Fibroblast of lung (primary cell): ENCODE results near the gene WWTR1. TPM values are rescaled to one million over a fixed set of nuclear protein-coding genes. Genes with fewer than 3 reads are reported as not detected.

ENCODE experiments used
- DNase-seq, 2 donors: peaks; one replicate each; pipeline versions ENCODE4 v3.0.0 to v3.0.0-alpha.2; 2010; ENCODE audit warnings: low read depth in 2 of 2
- H2AFZ ChIP-seq: 2 replicates; pipeline ENCODE4 v1.5.1; 2012; ENCODE audit warnings: low read length, control low read depth, inconsistent platforms
- H3K27ac ChIP-seq: 2 replicates; pipeline ENCODE4 v1.5.1; 2011; ENCODE audit warnings: low read length, control low read depth; ENCODE audit not compliant: insufficient read depth
- H3K27me3 ChIP-seq: 2 replicates; pipeline ENCODE4 v1.5.1; 2011; ENCODE audit warnings: mild to moderate bottlenecking, low read length; ENCODE audit not compliant: control insufficient read depth, insufficient read depth
- H3K36me3 ChIP-seq: 2 replicates; pipeline ENCODE4 v1.5.1; 2011; ENCODE audit warnings: low read length; ENCODE audit not compliant: control insufficient read depth, insufficient read depth
- H3K4me1 ChIP-seq: 2 replicates; pipeline ENCODE4 v1.5.1; 2011; ENCODE audit warnings: low read length; ENCODE audit not compliant: control insufficient read depth, insufficient read depth; ENCODE audit errors: extremely low read depth
- H3K4me2 ChIP-seq: 2 replicates; pipeline ENCODE4 v1.5.1; 2011; ENCODE audit warnings: low read length, control low read depth; ENCODE audit not compliant: insufficient read depth; ENCODE audit errors: extremely low read depth
- H3K4me3 ChIP-seq, 4 experiments: fragments of 200-600 bp in 1 of 4; sonication (generic) in 1 of 4; replicated peaks in 1 of 4; 2 replicates each; pipeline ENCODE4 v1.5.1; 2011 to 2016; ENCODE audit warnings: low read length in 4 of 4, low read depth in 3 of 4, mild to moderate bottlenecking in 3 of 4, control low read depth in 2 of 4, inconsistent platforms in 1 of 4, mixed read lengths in 1 of 4; ENCODE audit not compliant: insufficient read depth in 1 of 4; ENCODE audit errors: control extremely low read depth in 1 of 4
- H3K79me2 ChIP-seq: 2 replicates; pipeline ENCODE4 v1.5.1; 2012; ENCODE audit warnings: mild to moderate bottlenecking, low read length, inconsistent platforms; ENCODE audit not compliant: control insufficient read depth, insufficient read depth
- H3K9ac ChIP-seq: 2 replicates; pipeline ENCODE4 v1.5.1; 2011; ENCODE audit warnings: mild to moderate bottlenecking, low read length, control low read depth; ENCODE audit not compliant: insufficient read depth
- H3K9me3 ChIP-seq: 2 replicates; pipeline ENCODE4 v1.5.1; 2012; ENCODE audit warnings: low read depth, low read length; ENCODE audit not compliant: control insufficient read depth, insufficient read depth
- H4K20me1 ChIP-seq: 2 replicates; pipeline ENCODE4 v1.5.1; 2011; ENCODE audit warnings: low read length; ENCODE audit not compliant: control insufficient read depth, insufficient read depth; ENCODE audit errors: extremely low read depth
- EZH2 ChIP-seq: IDR thresholded peaks from 2 replicates; pipeline ENCODE4 v1.5.1; 2012; ENCODE audit warnings: low read length, control low read depth, mild to moderate bottlenecking; ENCODE audit errors: missing control alignments
- polyA plus RNA-seq, 2 donors: library from polyadenylated mRNA; depleted of rRNA in 1 of 2; stranded (reverse) in 1 of 2; unstranded in 1 of 2; fragments of >200 nt; gene quantifications; 2 replicates each; pipeline ENCODE4 v1.2.1, GENCODE V29; 2011 to 2012; ENCODE audit warnings: missing spikeins in 1 of 2
- total RNA-seq: library from RNA; depleted of rRNA; stranded (reverse); fragments of >200 nt; gene quantifications from 2 replicates; pipeline ENCODE4 v1.2.1, GENCODE V29; 2014
- TF ChIP-seq, protein P1 (sequence below), 2 donors: IDR thresholded peaks in 1 of 2; conservative IDR thresholded peaks in 1 of 2; 1 replicate in 1 of 2; 2 replicates in 1 of 2; pipeline ENCODE4 v1.5.1; 2011 to 2012; ENCODE audit warnings: low read length in 2 of 2, control low read depth in 1 of 2, inconsistent platforms in 1 of 2, low read depth in 1 of 2, mild to moderate bottlenecking in 1 of 2

WWTR1 gene
- total and polyA plus RNA-seq, 2 donors (not counting 1 experiment from before 2014, with no cell fraction given) = 13.7 to 71.5 TPM

DNA sequence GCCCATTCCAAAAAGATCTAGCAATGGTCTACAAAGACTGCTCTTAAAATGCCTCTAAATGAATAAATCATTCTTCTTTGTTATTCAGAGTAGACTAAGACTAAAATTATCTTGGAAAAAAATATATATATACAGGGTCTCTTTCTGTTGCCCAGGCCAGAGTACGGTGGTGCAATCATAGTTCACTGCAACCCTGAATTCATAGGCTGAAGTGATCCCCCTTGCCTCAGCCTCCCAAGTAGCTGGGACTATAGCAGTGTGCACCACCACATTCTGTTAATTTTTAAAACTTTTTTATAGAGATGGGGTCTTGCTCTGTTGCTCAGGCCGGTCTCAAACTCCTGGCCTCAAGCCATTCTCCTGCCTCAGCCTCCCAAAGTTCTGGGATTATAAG lies 18.7 kb downstream of the WWTR1 start:
- Histone ChIP-seq H3K4me2 (peak overlapping the region; percentile 36), H3K4me1 (peaks cover 7% of the 10 kb centered on the region), H3K9ac (no peak overlapping the region), H3K9me3 (no peaks in the 10 kb centered on the region), H3K36me3 (no peaks in the 10 kb centered on the region), H3K27ac (peak overlapping the region; percentile 76), H3K27me3 (no peaks in the 10 kb centered on the region), H3K4me3 (peak overlapping the region in 3 of 4 experiments; percentile 15 to 58 (median 52)), H3K79me2 (peaks cover 84% of the 10 kb centered on the region), H2AFZ (no peak overlapping the region), H4K20me1 (no peaks in the 10 kb centered on the region)
- DNase-seq = no peak
- TF ChIP-seq, protein P1, sequence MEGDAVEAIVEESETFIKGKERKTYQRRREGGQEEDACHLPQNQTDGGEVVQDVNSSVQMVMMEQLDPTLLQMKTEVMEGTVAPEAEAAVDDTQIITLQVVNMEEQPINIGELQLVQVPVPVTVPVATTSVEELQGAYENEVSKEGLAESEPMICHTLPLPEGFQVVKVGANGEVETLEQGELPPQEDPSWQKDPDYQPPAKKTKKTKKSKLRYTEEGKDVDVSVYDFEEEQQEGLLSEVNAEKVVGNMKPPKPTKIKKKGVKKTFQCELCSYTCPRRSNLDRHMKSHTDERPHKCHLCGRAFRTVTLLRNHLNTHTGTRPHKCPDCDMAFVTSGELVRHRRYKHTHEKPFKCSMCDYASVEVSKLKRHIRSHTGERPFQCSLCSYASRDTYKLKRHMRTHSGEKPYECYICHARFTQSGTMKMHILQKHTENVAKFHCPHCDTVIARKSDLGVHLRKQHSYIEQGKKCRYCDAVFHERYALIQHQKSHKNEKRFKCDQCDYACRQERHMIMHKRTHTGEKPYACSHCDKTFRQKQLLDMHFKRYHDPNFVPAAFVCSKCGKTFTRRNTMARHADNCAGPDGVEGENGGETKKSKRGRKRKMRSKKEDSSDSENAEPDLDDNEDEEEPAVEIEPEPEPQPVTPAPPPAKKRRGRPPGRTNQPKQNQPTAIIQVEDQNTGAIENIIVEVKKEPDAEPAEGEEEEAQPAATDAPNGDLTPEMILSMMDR (conservative IDR thresholded peaks at IDR 0.05 in 1 of 2, IDR thresholded peaks at IDR 0.05 in 1 of 2; ENCODE audit: low read depth in 1 of 2, low read length in 2 of 2) = no peak
- no peak for TF ChIP-seq EZH2

DNA sequence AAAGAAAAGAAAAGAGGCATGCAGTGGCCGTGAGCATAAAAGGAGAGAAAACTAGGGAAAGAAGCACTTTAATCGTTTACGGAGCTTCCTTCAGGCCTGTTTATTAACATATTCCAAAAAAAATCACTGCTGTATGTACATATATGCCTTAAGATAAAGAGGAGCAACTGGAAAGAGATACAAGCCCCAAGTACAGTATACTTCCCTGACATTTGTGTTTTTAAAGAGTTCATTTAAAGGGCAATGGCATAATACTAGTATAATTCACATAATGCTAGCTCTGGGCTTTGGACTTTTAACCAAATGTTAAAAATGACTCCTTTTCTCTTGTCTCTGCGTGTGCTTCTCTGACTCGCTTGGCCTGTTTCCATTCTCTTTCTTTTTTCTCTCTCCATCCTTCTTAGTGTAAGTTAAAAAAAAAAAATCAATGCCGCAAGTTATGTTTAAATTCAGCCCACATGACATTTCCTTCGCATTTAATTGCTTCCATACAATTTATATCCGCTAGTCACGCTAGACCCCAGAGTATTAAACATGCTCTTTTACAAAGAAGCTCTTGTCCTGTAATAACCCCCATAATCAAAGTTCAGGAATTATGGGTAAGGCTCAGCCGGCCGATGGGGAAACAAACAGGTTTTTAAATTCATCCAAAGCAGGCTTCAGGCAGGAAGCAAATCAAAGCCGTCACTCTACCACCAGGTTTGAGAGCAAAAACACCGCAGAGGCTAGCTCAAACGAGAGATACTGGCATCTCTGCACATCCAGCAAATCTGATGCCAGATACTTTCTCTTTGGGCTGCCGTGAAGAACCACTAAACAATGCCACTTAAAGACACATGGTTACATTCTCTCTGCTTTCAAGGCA lies 19.4 kb downstream of the WWTR1 start:
- peak overlapping the region; percentile 4 for H3K9ac ChIP-seq

DNA sequence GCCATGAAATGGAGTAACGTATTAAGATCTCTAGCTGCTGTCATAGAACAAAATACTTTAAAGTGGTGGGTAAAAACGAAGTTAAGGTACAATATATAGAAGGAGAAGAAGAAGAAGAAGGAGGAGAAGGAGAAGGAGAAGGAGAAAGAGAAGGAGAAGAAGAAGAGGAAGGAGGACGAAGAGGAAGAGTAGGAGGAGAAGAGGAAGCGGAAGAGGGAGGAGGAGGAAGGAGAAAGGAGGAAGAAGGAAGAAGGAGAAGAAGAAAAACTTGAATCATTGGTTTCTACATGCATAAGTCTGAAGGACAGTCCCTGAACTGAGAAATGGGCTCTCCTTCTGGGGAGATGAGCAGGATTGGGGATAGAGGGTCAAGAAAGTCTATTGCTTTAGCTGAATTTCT lies 22.4 kb downstream of the WWTR1 start:
- Histone ChIP-seq H3K4me3 (no peak overlapping the region), H3K79me2 (peaks cover 86% of the 10 kb centered on the region), H3K9ac (no peak overlapping the region), H4K20me1 (no peaks in the 10 kb centered on the region), H3K4me2 (no peak overlapping the region), H3K27me3 (no peaks in the 10 kb centered on the region), H3K9me3 (no peaks in the 10 kb centered on the region), H2AFZ (no peak overlapping the region), H3K4me1 (peaks cover 7% of the 10 kb centered on the region), H3K36me3 (no peaks in the 10 kb centered on the region), H3K27ac (no peak overlapping the region)
- no peak for DNase-seq
- no peak for TF ChIP-seq EZH2
- TF ChIP-seq, protein P1 (conservative IDR thresholded peaks at IDR 0.05 in 1 of 2, IDR thresholded peaks at IDR 0.05 in 1 of 2; ENCODE audit: low read depth in 1 of 2, low read length in 2 of 2) = no peak

More for the DNA sequence above, 19.4 kb downstream of the WWTR1 start:
- no peaks in the 10 kb centered on the region for H3K9me3 ChIP-seq
- no peaks in the 10 kb centered on the region for H4K20me1 ChIP-seq
- no peaks in the 10 kb centered on the region for H3K27me3 ChIP-seq
- H3K4me3 ChIP-seq = peak overlapping the region; percentile 15 to 58 (median 52)
- no peak for TF ChIP-seq EZH2
- TF ChIP-seq, protein P1 (conservative IDR thresholded peaks at IDR 0.05 in 1 of 2, IDR thresholded peaks at IDR 0.05 in 1 of 2; ENCODE audit: low read depth in 1 of 2, low read length in 2 of 2) = no peak
- peaks cover 84% of the 10 kb centered on the region for H3K79me2 ChIP-seq
- peak overlapping the region; percentile 76 for H3K27ac ChIP-seq
- H3K4me1 ChIP-seq = peaks cover 7% of the 10 kb centered on the region
- H3K36me3 ChIP-seq = no peaks in the 10 kb centered on the region
- H2AFZ ChIP-seq = peak overlapping the region; percentile 39
- H3K4me2 ChIP-seq = peak overlapping the region; percentile 36
- DNase-seq = peak; percentile 60 to 66
